HG03196 (cell line): ENCODE results near the gene ETS1.

Source experiments
- ATAC-seq: cut with Tn5 transposase; IDR thresholded peaks from one replicate; pipeline ENCODE4 v1.9.1; 2021; ENCODE audit not compliant: unreplicated experiment

ETS1 gene

DNA sequence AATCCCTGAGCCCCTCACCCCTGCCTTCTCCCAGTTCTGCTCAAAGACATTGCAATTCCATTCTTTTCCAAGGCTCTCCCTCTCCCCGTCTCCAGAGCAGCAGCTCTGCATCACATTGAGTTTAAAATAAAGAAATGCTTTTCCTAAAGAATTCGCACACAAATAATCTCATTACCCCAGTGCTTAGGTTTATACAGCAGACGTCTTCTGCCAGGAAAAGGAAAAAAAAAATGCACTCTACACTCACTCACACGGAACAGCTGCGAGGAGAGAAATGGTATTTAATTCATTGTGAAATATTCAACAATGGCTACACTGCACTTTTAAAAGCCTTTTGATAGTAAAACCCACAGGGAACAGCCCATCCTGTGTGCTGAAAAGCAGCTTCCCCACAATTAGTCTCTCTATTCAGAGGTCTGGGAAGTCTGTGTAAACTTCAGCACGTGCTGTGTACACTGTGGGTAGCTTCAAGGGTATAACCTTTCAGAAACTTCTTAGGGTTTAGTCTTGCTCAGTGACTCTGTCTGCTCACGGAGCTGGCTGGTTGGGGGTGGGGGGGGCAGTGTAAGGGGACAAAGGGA is 42.8 kb downstream of the ETS1 start:
- no peak for ATAC-seq

GRCh38 chr11:128540469-128540868 is 46.9 kb downstream of the ETS1 start:
- no peak for ATAC-seq

GRCh38 chr11:128536506-128536905 is 50.9 kb downstream of the ETS1 start:
- ATAC-seq: no peak

DNA sequence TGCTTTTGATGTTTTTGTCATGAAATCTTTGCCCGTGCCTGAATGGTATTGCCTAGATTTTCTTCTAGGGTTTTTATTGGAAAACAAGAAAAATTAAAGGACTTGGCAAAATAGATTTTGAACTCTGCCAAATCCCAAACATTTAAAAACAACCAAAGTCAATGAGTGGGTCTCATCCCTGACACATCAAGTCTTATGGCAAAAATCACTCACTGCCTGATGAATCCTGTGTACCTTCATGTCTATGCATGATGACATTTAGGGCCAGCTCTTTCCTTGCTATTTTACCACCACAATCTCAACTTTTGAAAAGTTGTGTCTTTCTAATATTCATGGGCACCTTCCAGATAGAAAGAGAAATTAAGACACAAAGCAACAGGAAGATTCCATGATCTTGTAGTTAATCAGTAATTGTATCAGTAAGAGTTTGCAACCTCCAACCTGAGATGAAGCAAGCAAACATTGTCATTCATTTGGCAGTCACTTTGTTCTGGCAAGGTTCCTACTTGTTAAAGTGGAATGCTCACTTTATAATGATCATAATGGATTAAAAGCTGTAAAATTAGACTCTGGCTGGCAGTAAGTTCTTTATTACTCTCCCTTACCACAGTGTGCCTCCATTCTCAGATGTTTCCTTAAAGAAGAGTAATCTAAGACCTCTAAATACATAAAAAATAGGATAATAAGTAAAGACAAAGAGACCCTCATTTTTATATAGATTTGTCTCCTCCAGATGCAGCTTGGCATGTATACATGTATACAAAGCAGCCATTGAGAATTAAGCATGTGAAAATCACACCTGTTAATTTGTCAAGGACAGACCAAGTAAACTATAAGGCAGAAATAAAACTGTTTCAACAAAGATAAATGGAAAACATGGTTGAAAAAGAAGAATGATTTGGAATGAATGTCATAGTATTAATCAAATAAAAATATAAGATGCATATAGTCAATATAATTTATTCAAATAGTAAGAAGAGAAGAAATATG is 51.6 kb downstream of the ETS1 start:
- no peak for ATAC-seq

DNA sequence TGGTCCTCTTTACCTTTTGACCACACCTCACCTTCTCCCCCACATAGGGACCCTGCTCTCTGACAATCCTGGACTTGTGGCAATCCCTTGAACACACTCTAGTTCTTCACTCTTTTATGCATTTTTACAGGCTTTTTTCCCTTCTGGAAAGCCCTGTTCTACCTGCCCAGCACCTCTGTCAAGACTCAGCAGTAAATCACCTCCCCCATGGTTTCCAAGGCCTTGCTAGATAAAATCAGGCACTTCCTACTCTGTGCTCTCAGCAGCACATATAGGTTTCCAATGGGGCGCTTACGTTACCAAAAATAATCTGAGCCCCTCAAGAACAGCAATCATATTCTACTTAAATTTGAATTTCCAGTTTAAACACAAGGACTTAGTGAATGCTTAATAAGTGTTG is 53.9 kb downstream of the ETS1 start:
- no peak for ATAC-seq

DNA sequence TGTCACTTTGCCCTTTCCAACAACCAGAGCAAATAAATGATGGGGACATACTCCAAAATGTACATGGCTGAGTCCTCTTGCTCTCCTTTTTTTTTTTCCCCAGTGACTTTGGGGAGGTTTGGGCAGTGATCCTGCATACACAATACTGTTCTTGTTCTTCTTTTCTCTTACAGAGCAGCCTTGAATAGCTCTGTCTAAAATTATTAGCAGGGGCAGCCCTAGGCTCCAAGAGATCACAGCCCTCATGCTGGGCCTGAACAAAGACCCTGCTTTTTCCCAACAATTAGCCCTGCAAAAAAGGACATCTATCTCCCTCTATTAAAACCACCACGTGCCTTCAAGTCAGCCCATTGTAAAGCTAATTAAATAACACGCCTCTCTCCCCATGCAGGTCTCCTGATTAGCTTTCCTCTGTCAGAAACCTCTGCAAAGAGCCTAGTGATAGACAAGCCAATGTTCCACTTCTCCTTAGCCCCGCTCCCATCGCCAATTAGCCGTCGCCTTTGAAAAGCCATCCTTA is 54.7 kb downstream of the ETS1 start:
- ATAC-seq: no peak

- no peak for ATAC-seq
Measured at GRCh38 chr11:128532016-128532571, 55.3 kb downstream of the ETS1 start.

DNA sequence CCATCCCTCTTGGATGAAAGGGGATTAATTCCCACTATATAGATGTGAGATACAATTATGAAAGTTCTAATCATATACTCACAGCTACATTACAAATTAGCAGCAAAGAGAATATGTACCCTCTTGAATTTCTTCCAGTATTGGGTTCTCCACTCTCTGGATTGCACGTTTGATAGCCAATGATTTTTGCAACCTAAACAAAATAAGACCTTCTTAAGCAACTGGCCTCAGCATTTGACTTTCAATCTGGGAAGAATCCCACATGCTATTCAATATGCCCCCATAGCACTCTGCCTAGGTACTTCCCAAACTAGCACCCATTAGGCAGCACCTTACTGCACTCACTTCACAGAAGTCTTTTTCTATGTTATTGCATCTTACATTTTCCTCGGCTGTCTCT is 55.8 kb downstream of the ETS1 start:
- no peak for ATAC-seq

DNA sequence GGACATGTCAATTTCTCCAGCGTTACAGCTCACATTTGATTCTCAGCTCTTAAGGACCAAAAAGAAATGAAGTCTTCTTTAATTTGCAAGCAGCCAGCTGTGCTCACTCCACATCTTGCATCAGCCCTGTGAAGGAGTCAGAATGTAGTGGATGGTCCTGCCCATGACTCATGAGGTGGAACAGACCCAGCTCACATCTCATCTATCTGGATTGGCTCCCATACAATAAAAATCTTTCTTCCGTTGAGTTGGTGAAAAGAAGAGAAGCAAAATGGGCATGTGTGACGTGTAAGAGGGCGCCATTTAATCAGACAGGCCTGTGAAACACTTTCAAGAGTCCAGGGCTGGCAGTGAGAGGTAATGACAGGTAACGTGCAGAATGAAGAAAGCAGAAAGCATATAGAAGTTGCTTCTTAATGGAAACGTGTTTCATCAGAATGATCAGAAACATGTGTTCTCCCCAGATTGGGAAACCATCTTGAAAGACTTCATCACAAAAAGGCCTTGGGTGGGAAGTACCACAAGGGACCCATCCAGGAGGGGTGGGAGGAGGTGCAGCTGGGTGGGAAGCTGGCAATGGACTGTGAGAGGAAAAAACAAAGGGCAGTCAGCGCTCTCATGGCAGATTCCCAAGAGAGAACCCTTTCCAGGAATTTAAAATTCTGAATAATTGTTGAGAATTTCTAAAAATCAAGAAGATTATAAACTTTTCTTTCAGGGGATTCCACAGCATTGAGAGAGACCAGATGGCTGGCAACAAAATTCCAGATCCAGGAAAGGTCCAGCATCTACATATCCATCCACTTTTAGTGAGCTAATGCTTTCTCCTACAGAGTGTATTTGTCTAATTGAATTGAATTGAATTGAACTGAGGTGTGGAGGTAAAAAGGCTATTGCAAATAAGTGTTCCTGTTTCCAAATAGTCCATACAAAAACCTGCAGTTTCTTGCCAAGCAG is 57.0 kb downstream of the ETS1 start:
- no peak for ATAC-seq

GRCh38 chr11:128528294-128528693 is 59.1 kb downstream of the ETS1 start:
- ATAC-seq: no peak

DNA sequence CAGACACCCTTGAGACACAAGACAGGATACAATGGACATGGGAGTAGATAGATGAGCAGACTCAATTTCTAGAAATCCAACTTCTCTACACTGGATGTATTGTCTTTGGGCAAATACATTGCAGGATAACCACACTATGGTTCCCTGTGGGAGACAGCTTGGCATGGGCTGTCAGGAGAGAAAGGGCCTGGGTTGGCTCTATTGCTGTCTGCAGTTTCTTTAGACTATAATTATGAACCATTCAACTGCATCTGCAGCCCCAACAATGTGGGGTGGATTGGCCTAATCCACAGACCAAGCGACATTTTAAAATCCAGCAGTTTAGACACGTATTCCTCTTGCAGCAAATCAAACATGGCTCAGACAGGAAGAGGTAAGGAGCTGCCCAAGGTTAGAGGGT is 60.3 kb downstream of the ETS1 start:
- ATAC-seq: no peak

GRCh38 chr11:128525411-128526243 is 61.7 kb downstream of the ETS1 start:
- ATAC-seq: no peak

DNA sequence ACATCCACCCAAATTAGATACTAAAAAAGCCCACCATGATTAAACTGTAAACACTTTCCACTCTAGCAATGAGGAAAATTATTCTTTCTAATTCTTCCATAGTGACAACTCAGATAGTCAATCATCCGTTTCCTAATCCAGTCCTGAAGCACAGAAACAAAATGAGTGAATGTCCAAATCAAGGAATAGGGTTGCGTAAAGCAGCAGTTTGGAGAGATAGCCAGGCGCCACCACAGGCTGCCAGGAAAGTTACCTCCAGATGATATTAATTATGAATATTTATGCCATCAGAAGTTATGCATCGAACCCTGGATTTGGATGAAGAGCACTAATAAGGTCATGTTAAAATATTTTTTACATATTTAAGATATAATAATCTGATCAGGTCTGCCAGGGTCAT is 63.2 kb downstream of the ETS1 start:
- no peak for ATAC-seq

GRCh38 chr11:128523641-128524040 is 63.7 kb downstream of the ETS1 start:
- no peak for ATAC-seq

- no peak for ATAC-seq
Measured at GRCh38 chr11:128522943-128523518, 64.3 kb downstream of the ETS1 start.

GRCh38 chr11:128522055-128522942 is 65.1 kb downstream of the ETS1 start:
- ATAC-seq: peak; percentile 79

- no peak for ATAC-seq
Measured at GRCh38 chr11:128521682-128522054, 65.7 kb downstream of the ETS1 start.

DNA sequence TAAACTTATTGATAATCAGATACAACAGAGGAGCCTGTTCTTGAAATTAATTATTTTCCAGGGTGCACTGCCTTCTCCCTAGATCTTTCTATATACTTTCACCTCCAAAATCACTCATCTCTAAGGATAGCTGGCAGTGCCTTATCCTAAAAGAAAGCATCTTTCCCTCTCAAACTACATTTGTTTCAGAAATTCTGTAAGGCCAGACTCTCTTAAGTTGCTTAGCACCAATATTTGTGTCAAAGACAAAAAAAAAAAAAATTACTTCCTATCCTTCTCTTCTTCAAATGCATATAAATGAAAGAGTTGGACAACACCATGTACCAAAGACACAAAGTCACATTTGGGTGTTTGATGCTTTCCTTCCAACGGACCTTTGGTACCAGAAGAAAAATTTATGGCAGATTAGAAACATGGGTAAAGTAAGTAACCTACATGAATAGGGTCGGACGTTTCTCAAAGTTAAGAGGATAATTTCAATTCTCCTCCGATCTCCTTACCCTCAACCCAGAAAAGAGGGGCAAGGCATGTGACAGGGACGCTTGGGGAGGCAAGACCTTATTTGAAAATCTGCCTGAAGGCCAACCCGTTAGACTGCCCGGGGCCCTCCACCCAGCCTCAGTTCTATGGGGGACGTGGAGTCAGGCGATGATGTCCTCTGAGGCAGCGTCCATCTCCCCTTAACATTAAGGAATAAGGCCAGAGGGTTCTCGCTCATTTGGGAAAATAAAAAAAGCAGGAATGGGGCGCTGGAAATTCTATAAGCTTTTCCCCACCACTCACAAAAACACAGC is 66.3 kb downstream of the ETS1 start:
- ATAC-seq: no peak
